GM19043 (cell line): Measurements from ENCODE around the gene SGSM2.
"Not testable (repeated sequence)": the region's sequence is repeated elsewhere in the genome, so short reads cannot be mapped to it uniquely, and the experiment has no call there.

Experiments
- ATAC-seq: cut with Tn5 transposase; IDR thresholded peaks from one replicate; pipeline ENCODE4 v1.9.1; 2021; ENCODE audit warnings: low read depth; ENCODE audit not compliant: unreplicated experiment

SGSM2 gene, protein sequence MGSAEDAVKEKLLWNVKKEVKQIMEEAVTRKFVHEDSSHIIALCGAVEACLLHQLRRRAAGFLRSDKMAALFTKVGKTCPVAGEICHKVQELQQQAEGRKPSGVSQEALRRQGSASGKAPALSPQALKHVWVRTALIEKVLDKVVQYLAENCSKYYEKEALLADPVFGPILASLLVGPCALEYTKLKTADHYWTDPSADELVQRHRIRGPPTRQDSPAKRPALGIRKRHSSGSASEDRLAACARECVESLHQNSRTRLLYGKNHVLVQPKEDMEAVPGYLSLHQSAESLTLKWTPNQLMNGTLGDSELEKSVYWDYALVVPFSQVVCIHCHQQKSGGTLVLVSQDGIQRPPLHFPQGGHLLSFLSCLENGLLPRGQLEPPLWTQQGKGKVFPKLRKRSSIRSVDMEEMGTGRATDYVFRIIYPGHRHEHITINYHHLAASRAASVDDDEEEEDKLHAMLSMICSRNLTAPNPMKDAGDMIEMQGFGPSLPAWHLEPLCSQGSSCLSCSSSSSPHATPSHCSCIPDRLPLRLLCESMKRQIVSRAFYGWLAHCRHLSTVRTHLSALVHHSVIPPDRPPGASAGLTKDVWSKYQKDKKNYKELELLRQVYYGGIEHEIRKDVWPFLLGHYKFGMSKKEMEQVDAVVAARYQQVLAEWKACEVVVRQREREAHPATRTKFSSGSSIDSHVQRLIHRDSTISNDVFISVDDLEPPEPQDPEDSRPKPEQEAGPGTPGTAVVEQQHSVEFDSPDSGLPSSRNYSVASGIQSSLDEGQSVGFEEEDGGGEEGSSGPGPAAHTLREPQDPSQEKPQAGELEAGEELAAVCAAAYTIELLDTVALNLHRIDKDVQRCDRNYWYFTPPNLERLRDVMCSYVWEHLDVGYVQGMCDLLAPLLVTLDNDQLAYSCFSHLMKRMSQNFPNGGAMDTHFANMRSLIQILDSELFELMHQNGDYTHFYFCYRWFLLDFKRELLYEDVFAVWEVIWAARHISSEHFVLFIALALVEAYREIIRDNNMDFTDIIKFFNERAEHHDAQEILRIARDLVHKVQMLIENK

DNA sequence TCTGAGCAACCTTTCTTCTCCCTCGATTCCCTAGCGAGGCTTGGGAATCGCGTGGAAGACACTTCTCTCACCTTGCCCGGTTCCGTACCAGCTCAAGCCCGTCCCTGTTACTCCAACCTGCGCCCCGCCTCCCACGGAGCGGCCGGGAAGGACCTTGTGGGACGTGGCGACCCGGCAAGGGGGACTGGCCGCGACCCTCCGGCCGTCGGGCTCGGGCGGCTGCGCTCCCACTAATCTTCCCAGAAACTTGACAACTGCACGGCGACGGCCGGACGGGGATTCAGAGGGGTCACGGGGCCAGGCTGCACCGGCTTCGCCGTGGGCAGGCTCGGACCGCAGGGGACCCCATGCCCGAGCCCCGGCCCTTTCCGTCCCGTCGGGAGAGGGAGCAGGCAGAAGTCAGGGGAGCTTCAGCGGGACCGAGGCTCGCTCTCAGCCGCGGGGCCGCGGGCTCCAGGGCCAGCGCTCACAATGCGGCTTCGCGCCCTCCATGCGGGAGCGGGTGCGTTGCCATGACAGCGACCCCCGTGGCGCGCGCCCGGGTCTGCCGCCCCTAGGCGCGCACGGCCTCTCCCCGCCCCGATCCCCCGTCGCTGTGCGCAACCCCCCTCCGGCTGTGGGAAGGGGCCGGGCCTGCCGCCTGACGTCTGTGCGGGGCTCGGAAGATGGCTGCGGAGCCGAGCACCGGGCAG, at the start of gene SGSM2:
TSS of gene SGSM2 (plus strand) at position 650 of the 692 bp plus-strand sequence. CDS start 188 bp downstream, outside the sequence.
- ATAC-seq: no peak

- ATAC-seq: no peak
Measured at GRCh38 chr17:2289878-2290478, 47.3 kb upstream of the SGSM2 start.

- ATAC-seq: no peak
Measured at GRCh38 chr17:2292100-2292499, 45.2 kb upstream of the SGSM2 start.

DNA sequence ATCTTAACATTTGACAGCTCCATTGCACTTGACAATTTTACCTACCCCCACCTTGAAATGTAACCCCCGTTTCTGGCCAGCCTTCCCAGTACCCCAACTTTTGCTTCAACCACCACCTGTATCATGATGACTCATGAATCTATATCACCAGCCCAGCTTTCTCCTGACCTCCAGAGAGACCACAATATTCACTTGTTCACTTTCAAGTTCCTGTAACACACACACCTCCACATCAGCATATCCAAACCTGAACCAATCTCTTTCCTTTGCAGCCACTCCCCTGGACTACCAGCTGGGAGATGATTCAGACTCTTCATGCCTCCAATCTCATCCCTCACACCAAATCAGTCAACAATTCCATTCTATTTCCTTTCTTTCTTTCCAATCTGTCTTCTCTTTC, 41.7 kb upstream of the SGSM2 start:
- ATAC-seq: no peak

DNA sequence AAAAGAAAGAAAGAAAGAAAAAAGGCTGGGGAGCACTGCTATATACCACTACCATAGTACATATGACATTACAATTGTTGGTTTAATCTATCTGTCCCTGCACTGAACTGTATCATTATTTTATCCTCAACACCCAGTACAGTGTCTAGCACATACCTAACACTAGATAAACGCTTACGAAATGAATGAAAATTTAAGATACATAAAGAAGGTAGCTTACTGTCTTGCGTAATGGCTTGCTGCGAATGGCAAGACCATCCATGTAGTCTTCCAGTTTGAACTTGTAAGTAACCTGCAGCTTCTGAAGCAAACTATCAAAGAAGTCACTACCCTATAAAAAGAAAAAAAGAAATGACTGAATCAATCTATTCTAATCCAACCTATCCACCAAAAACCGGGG, 40.3 kb upstream of the SGSM2 start:
- ATAC-seq: no peak

DNA sequence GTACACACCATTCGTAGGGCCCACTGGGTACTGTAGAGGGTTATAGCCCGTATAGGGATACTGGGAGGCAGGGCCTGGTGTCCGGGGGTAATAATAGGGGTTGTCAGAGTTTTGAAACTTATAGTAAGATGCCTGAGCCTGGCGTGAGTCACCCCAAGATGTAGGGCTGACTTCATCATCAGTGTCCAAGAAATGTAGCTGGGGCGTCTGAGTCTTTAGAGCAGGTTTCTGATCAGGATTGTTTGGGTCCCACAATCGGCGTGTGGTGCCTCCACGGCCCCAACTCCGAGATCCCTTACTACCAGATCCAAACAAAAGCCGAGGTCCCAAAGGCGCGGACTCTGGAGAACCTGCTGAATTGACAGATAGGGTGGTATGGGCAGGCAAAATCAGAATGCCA, 38.2 kb upstream of the SGSM2 start:
- ATAC-seq: no peak

DNA sequence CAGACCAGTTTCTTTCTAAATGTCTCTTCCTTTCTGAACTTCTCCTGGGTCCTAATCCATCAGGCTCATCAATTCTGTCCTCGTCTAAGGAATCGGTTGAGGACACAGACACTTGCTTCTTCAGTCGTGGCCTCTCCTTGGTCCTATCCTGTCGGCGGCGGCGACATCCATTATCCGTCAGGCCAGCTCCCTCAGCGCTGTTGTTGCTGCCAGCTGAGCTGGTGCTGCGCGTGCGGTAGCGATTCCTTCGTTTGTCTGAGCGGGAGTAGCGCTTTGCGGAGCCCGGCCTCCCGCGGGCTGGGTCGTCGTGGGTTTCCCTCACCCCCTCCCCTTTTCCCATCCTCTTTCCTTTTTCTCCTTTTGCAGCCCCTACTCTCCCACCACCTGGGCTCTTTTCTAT, 37.5 kb upstream of the SGSM2 start:
- ATAC-seq: no peak

GRCh38 chr17:2302778-2303203, 34.5 kb upstream of the SGSM2 start:
- ATAC-seq: no peak

DNA sequence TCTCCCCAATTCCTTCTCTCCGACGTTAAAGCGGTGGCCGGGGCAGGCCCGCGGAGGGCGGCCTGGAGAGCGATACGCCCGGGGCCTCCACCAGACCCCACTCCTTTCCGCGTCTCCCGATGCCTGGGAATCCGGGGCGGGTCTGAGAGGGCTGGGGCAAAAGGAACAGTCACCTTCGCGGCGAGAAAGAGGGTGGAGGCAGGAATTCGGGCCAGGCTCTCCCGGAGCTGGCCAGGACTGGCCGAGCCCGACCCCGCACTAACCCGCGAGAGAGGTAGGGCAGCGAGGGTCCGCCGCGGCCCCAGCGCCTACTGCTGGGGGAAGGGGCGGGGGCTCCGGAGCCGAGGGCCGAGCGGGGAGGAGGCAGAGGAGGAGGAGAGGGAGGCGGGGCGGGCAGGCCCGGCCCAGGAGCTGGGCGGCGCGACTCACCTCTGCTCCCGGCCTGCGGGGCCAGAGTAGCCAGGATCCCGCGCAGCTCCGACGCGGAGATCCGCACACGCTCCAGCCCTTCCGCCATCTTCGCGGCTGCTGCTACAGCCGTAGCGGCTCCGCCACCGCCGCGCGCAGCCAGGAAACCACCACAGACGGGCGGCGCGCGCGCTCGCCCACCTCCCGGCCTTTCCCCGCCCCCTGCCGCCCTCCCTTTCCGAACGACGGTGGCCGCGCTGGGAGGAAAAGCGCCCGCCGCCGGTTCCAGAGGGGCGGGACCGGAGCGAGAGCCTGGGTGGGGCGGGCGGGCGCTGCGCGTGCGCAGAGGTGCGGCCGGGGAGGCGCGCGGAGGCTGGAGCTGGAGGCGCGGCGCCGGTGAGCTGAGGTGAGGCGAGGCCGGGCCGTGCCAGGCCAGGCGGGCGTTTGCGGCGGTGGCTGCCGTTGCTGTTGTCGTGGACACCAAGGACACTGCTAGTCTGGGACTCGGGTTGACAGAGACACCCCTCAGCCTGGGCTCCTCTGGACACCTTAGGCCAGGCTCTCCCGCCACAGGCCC, 33.8 kb upstream of the SGSM2 start, which contains the start of the genes SMG6 and SRR:
TSS of gene SMG6 (minus strand) at position 582 of the 985 bp plus-strand sequence. CDS start at position 517, 65 bp downstream.
TSS of gene SRR (plus strand) at position 747 of the 985 bp plus-strand sequence. CDS start 11,611 bp downstream, outside the sequence.
- ATAC-seq: peak; percentile 79

DNA sequence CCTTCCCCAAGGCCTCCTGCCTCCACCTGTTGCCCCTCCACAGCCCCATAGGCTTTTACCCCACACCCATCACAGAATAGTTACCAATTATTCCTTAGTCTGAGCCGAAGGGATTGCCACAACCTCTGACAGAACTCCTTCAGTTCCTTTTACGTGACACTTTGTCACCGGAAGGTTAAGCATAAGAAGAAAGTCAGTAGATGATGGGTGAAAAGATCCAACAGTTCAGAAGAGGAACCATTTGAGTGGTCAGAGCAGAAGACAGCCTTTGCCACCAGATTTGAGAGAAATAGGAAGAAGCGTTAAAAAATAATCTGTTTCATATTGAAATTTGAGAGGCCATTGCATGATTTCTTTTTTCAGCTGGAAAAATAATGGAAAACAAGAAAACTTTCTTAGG, 32.4 kb upstream of the SGSM2 start:
- no peak for ATAC-seq

- ATAC-seq: no peak
Measured at GRCh38 chr17:2309338-2310154, 27.8 kb upstream of the SGSM2 start.

- ATAC-seq: no peak
Measured at GRCh38 chr17:2312736-2313135, 24.6 kb upstream of the SGSM2 start.

GRCh38 chr17:2316916-2317205, 20.4 kb upstream of the SGSM2 start:
- ATAC-seq: not testable (repeated sequence)

DNA sequence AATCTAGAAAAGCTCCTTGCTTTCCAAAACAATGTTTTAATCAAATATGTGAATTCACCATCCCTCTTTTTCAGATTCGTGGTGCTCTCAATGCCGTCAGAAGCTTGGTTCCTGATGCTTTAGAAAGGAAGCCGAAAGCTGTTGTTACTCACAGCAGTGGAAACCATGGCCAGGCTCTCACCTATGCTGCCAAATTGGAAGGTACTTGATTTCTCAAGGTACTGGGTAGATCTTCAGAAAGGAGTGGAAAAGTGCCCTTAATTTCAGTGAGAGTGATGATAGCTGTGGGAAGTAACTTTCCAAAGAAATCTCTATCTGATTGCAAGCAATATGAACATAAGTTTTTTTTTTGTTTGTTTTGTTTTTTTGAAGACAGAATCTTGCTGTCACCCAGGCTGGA, 19.5 kb upstream of the SGSM2 start:
- no peak for ATAC-seq

GRCh38 chr17:2319051-2319450, 18.2 kb upstream of the SGSM2 start:
- no peak for ATAC-seq

DNA sequence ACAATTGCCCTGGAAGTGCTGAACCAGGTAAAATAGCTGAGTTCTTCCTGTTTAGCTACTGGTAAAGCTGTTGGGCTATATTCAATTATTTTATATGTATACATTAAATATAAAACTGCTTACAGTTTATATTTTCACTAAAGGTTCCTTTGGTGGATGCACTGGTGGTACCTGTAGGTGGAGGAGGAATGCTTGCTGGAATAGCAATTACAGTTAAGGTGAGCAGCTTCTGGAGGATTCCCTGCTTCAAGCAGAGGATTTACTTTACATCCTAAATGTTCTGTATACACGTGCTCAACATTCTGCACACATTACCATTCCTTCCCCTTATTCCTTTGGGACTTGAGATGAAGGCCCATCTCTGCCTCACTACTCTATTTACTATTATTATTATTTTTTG, 15.9 kb upstream of the SGSM2 start:
- ATAC-seq: no peak

- no peak for ATAC-seq
Measured at GRCh38 chr17:2323629-2324314, 13.5 kb upstream of the SGSM2 start.

DNA sequence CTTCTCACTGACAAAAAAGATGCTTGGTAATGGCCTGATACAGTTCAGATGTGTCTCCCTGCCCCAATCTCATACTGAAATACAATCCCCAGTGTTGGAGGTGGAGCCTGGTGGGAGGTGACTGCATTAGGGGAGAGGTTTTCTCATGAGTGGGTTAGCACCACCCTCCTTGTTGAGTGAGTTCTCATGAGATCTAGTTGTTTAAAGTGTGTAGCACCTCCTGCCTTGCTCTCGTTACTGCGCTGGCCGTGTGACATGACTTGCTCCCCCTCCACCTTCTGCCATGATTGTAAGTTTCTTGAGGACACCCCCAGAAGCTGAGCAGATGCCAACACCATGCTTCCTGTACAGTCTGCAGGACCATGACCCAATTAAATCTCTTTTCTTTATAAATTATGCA, 6.0 kb upstream of the SGSM2 start:
- no peak for ATAC-seq
